Measurements from ENCODE around the gene PTPN9.
"Not testable (repeated sequence)": the region's sequence is repeated elsewhere in the genome, so short reads cannot be mapped to it uniquely, and the experiment has no call there.

PTPN9 gene

DNA sequence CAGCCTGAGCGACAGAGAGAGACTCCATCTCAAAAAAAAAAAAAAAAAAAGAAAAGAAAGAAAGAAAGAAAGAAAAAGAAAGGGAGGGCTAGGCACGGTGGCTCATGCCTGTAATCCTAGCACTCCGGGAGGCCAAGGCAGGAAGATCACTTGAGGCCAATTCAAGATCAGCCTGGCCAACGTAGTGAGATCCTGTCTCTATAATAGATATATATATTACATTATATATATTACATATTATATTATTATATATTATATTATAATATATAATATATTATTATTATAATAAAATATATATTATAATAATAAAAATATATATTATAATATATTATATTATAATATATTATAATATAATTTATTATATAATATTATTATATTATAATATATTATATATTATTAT, 48.9 kb downstream of the PTPN9 start:
- no peak for DNase-seq

DNA sequence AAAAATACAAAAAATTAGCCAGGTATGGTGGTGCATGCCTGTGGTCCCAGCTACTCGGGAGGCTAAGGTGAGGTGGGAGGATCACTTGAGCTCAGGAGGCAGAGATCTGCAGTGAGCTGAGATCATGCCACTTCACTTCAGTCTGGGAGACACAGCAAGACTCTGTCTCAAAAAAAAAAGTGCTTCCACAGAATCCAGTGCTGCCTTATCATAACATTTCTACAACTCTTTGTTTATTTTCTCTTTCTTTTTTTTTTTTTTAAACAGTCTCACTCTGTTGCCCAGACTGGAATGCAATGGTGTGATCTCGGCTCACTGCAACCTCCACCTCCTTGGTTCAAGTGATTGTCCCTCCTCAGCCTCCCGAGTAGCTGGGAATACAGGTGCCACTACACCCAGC, 53.4 kb downstream of the PTPN9 start:
- DNase-seq, result not testable (repeated sequence)

DNA sequence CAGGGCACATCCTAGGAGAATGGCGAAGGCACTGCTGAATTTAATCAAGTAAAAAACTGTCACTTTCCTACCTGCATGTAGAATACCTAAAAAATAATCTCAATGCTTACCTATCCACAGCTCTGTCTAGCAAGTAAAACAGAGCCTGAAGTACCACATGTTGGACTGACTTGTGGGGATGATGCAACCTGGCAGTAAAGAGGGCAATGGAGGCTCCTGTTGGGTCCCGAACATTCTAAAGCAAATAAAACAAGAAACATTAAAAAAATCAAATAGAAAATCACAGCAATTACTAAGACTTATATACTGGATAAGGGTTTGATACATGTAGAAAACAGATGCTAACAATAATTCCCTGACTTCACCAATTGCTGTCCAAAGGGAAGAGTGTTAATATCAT, 56.1 kb downstream of the PTPN9 start:
- no peak for DNase-seq

- no peak for DNase-seq
These were observed 61.9 kb downstream of the PTPN9 start for GRCh38 chr15:75517233-75517632.

- DNase-seq, result peak; percentile 77
These were observed 70.1 kb downstream of the PTPN9 start for GRCh38 chr15:75508840-75509532.

DNA sequence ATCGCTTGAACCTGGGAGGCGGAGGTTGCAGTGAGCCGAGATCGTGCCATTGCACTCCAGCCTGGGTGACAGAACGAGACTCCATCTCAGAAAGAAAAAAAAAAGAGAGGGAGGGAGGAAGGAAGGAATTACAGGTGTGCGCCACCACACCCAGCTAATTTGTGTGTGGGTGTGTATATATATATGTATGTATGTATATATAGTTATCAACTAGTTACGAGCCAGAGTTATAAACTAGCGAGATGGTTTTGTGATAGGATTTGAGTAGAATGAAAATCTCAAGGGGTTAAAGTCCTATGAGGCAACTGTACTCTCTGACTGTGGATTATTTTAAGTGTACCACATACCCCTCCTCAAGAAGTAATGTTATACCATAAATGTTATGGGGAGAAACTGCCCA, 76.8 kb downstream of the PTPN9 start:
- no peak for DNase-seq

GRCh38 chr15:75493732-75494131, 85.4 kb downstream of the PTPN9 start:
- DNase-seq, result no peak

- no peak for DNase-seq
These were observed 95.2 kb downstream of the PTPN9 start for GRCh38 chr15:75483961-75484360.

GRCh38 chr15:75483556-75483955, 95.6 kb downstream of the PTPN9 start:
- DNase-seq, result not testable (repeated sequence)

DNA sequence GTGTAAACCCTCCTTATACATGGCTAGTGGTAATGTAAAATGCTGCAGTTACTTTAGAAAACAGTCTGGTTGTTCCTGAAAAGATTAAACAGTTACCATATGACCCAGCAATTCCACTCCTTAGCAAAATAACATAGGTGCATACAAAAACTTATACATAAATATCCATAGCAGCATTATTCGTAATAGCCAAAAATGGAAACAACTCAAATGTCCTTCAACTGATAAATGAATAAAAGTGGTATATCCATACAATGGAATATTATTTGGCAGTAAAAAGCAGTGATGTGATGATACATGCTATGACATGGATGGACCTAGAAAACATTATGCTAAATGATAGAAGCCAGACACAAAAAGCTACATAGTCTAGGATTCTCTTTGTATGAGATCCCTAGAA, 96.0 kb downstream of the PTPN9 start:
- no peak for DNase-seq

DNA sequence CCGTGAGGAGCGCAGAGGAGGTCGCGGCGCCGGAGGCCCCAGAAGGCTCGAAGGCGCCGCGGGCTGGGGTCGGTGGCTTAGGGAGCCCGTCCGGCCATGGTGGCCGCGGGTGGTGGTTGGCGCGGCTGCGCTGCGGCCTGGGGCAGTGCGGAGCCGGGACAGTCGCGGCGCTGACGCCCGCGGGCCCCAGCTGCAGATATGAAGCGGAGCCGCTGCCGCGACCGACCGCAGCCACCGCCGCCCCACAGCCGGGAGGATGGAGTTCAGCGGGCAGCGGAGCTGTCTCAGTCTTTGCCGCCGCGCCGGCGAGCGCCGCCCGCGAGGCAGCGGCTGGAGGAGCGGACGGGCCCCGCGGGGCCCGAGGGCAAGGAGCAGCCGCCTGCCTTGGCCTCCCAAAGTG, 98.7 kb downstream of the PTPN9 start:
- DNase-seq, result not testable (repeated sequence)

DNA sequence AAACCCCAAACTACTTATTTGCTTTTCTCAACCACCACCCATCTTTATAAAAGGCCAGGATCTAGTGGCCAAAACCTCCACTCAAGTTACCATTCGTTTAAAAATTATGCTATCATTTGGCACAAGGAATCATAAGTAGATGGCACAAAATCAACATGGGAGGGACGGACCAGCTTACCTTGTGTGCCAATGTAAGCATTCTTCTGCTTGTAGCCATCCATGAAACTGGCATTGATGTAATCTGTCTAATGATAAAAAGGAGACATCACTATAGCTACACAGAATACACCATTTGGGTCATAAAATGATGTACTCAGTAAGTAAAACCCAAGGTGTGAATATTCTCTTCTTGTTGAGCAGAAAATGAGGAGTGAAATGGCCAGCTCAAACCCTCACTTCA, 99.4 kb downstream of the PTPN9 start:
- DNase-seq, result no peak

GRCh38 chr15:75477094-75477493, 102.0 kb downstream of the PTPN9 start:
- not testable (repeated sequence) for DNase-seq

GRCh38 chr15:75468913-75469598, 110.1 kb downstream of the PTPN9 start:
- no peak for DNase-seq

- DNase-seq, result no peak
These were observed 118.5 kb downstream of the PTPN9 start for GRCh38 chr15:75460646-75461045.

DNA sequence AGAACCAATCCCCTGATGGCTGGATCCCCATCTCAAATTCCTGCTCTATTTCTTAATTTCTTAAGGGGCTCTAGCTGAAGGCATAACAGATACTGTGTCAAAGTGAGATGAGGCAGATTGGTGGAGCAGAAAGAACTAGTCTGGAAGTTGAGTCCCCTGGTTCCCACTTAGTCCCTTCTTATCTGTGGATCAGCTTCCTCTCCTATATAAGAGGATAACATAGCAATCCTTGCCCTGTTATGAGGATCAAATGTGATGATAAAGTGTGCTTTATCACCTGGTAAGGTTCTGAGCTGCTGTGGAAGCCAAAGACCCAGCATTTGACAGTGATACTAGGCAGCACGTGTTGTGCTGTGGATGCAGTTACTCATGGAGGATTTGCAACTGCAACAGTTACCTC, 119.5 kb downstream of the PTPN9 start:
- DNase-seq, result no peak

DNA sequence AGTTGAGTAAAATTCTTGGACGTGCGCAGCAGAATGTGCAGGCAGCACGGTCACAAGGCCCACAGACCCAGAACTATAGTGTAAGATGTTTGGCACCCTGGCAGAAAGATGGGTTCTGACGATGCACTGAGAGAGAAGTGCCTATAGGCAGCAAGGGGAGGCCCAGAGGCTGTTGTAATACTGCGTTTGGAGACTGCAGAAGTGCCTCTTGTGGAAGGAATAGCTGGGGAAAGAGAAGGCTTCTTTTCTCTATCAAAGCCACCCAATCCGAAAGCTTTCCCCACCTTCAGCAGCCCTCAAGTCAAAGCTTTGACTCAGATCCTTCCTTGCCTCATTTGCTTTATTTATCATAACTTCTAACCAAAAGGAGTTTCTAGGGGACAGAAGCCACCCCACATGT, 122.4 kb downstream of the PTPN9 start:
- DNase-seq, result peak; percentile 35

- peak; percentile 69 for DNase-seq
These were observed 123.1 kb downstream of the PTPN9 start for GRCh38 chr15:75455982-75456531.

- DNase-seq, result peak; percentile 95
These were observed 123.6 kb downstream of the PTPN9 start for GRCh38 chr15:75455424-75455981.

DNA sequence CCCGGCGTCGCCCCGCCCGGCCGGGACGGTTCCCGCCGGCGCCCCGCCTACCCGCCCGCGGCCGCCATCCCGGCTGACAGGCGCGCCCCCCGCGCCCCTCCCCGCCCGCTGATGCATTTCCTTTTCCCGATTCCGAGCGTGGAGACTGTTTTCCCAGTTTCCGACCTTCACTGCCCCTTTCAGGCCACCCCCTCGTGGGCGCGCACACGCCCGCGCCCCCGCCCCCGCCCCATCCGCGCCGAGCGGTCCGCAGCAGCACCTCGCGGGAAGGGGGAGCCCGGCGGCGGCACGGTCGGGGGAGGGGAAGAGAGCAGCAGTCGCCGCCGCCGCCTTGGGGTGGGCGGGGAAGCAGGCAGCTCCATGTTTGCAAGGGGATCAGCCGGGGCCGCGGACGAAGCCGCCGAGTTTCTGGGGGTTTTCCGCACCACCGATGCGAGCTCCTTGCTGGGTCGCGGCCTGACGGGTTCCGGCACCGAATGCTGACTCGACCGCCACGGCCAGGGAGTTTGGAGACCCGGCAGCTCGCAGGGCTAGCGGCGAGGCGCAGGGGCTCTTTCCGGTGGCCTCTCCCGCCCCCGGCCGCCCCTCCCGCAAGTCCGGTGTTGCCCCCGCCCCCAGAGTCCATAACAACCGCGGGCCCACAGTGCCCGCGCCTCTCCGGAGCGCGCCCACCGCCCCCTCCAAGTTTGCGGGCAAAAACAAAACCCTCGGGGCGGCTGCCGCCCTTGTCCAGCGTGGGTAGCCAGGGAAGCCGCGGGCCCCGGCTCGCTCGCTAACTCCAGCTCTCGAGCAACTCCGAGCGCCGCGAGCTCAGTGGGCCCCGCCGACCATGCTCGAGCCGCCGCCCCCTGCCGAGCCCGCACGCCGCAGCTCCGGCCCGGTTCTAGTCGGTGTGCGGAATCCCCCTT, 124.4 kb downstream of the PTPN9 start:
- DNase-seq, result peak; percentile 89

DNA sequence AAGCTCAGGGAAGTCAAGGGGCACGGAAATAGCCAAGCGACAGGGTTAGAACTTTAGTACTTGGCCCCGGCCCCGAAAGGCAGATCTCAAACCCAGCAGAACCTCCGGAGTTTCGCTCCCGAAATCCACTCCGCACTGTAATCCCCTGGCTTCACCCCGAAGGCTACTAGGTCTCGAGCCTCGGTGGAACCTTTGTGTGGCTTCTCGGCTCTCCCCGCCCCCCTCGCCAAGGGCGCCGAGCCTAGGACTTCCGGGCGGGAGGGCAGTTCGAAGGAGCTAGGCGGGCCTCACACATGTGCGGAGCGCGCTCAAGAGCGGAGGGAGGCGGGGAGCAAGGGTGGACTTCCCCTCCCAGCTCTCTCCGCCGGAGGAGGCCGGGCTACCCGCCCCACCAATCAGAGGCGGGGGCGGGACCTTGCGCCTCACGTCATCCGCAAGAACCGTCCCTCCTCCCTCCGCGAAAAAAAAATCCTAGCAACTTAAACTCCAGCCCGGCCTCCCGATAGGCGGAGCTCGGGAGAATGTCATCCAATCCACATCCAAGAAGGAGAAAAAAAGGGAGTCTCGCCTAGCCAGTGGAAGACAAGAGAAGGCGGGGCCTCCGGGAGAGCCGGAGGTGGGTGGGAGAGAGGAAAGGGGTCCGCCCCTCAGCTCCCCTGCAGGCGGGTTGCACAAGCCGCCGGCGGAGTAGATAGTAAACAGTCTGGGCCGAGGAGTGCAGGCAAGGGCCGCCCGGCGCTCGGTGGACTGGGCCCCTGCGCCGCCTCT, 125.2 kb downstream of the PTPN9 start:
- peak; percentile 100 for DNase-seq

Data from hematopoietic multipotent progenitor cell treated with erythropoietin and hydrocortisone succinate and interleukin-3 and kit ligand, for 4 days (in vitro differentiated cells).